Panc1 (cell line): ENCODE results near the gene POU4F2.

Source experiments
- CTCF ChIP-seq: fragments of 450-650 bp; IDR thresholded peaks from 2 replicates; pipeline ENCODE4 v1.5.1; 2017; ENCODE audit warnings: mild to moderate bottlenecking
- SIN3A ChIP-seq: IDR thresholded peaks from 2 replicates; pipeline ENCODE4 v1.6.1; 2012; ENCODE audit warnings: low read depth, mild to moderate bottlenecking, low read length, moderate library complexity, borderline replicate concordance; ENCODE audit not compliant: insufficient read depth

- no peak for TF ChIP-seq CTCF
- TF ChIP-seq SIN3A: no peak
Observed at GRCh38 chr4:146638333-146638785, 334 bp upstream of the POU4F2 start.
